ENCODE data around the gene FAM131A.

Gene FAM131A

DNA sequence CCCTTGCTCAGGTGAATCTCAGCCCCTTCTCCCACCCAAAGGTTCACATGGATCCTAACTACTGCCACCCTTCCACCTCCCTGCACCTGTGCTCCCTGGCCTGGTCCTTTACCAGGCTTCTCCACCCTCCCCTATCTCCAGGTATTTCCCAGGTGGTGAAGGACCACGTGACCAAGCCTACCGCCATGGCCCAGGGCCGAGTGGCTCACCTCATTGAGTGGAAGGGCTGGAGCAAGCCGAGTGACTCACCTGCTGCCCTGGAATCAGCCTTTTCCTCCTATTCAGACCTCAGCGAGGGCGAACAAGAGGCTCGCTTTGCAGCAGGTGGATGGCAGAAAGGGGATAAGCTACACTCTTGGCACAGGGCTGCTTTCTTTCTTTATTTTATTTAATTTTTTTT lies 4.5 kb downstream of the FAM131A start:
- no peak for DNase-seq (ENCODE audit: low read depth, low spot score)
- TF ChIP-seq ZNF274 (IDR thresholded peaks at IDR 0.05; ENCODE audit: low read depth, low read length) (no peak), SUZ12 (IDR thresholded peaks at IDR 0.05; ENCODE audit: extremely low read depth, insufficient read depth, insufficient read length) (no peak), YY1 (IDR thresholded peaks at IDR 0.05; ENCODE audit: insufficient read depth, insufficient read length) (no peak)
- no peak overlapping the region for H3K4me3 ChIP-seq (ENCODE audit: insufficient read length, low read depth)

DNA sequence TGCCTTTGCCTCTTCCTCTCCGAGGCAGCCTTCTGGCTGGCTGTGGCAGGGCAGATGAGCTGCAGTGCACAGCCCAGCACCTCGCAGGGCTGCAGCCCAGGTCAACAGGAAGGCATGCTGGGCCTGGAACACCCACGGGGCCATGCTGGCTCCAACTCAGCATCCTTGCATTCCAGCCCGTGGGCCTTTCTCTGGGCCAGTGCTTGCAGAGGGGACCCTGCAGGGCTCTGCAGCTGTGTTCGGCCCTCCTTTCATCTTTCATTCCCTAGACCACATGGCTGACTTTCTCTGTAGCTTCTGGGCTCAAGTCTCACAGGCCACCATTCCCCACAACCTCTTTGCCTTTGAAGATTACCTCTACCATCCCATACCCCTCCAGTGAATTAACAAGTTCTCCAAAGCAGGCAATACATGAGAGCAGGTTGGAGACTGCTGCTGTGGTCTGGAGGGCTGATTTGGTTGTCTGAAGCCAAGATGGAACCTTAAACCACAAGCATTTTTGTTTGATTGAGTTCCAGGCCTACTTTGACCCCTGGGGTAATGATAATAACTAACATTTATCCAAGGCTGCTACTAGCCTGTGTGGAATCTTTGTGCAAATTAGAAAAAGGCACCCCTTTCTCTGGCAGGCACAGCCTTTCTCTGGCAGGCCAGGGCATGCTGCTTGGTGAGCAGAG lies 5.9 kb downstream of the FAM131A start:
- Histone ChIP-seq H3K36me3 (ENCODE audit: insufficient read depth, insufficient read length, low read length) (peaks cover 62% of the 10 kb centered on the region), H3K4me1 (ENCODE audit: insufficient read depth, insufficient read length) (peaks cover 22% of the 10 kb centered on the region), H3K27me3 (ENCODE audit: insufficient read depth, insufficient read length) (no peaks in the 10 kb centered on the region), H3K9ac (ENCODE audit: insufficient read length, low read depth) (no peak overlapping the region), H3K9me3 (ENCODE audit: insufficient read depth, low read length) (no peaks in the 10 kb centered on the region), H3K4me3 (ENCODE audit: insufficient read length, low read depth) (no peak overlapping the region)
- TF ChIP-seq SUZ12 (IDR thresholded peaks at IDR 0.05; ENCODE audit: extremely low read depth, insufficient read depth, insufficient read length), result no peak
- TF ChIP-seq YY1 (IDR thresholded peaks at IDR 0.05; ENCODE audit: insufficient read depth, insufficient read length), result no peak
- TF ChIP-seq ZNF274 (IDR thresholded peaks at IDR 0.05; ENCODE audit: low read depth, low read length), result no peak
- DNase-seq (ENCODE audit: low read depth, low spot score), result no peak

More for the DNA sequence above, 4.5 kb downstream of the FAM131A start:
- H3K36me3 ChIP-seq (ENCODE audit: insufficient read depth, insufficient read length, low read length), result peaks cover 69% of the 10 kb centered on the region
- peaks cover 28% of the 10 kb centered on the region for H3K4me1 ChIP-seq (ENCODE audit: insufficient read depth, insufficient read length)
- no peak overlapping the region for H3K9ac ChIP-seq (ENCODE audit: insufficient read length, low read depth)
- no peaks in the 10 kb centered on the region for H3K9me3 ChIP-seq (ENCODE audit: insufficient read depth, low read length)
- no peaks in the 10 kb centered on the region for H3K27me3 ChIP-seq (ENCODE audit: insufficient read depth, insufficient read length)

GRCh38 chr3:184344579-184345316 lies 7.3 kb downstream of the FAM131A start:
- peaks cover 17% of the 10 kb centered on the region for H3K4me1 ChIP-seq (ENCODE audit: insufficient read depth, insufficient read length)
- no peak overlapping the region for H3K4me3 ChIP-seq (ENCODE audit: insufficient read length, low read depth)
- H3K9me3 ChIP-seq (ENCODE audit: insufficient read depth, low read length), result no peaks in the 10 kb centered on the region
- no peak for DNase-seq (ENCODE audit: low read depth, low spot score)
- TF ChIP-seq SUZ12 (IDR thresholded peaks at IDR 0.05; ENCODE audit: extremely low read depth, insufficient read depth, insufficient read length), result no peak
- no peak for TF ChIP-seq YY1 (IDR thresholded peaks at IDR 0.05; ENCODE audit: insufficient read depth, insufficient read length)
- peaks cover 66% of the 10 kb centered on the region for H3K36me3 ChIP-seq (ENCODE audit: insufficient read depth, insufficient read length, low read length)
- no peaks in the 10 kb centered on the region for H3K27me3 ChIP-seq (ENCODE audit: insufficient read depth, insufficient read length)
- H3K9ac ChIP-seq (ENCODE audit: insufficient read length, low read depth), result peak overlapping the region; percentile 24

DNA sequence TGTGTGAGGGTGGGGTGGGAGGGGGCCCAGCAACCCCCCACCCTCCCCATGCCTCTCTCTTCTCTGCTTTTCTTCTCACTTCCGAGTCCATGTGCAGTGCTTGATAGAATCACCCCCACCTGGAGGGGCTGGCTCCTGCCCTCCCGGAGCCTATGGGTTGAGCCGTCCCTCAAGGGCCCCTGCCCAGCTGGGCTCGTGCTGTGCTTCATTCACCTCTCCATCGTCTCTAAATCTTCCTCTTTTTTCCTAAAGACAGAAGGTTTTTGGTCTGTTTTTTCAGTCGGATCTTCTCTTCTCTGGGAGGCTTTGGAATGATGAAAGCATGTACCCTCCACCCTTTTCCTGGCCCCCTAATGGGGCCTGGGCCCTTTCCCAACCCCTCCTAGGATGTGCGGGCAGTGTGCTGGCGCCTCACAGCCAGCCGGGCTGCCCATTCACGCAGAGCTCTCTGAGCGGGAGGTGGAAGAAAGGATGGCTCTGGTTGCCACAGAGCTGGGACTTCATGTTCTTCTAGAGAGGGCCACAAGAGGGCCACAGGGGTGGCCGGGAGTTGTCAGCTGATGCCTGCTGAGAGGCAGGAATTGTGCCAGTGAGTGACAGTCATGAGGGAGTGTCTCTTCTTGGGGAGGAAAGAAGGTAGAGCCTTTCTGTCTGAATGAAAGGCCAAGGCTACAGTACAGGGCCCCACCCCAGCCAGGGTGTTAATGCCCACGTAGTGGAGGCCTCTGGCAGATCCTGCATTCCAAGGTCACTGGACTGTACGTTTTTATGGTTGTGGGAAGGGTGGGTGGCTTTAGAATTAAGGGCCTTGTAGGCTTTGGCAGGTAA lies 8.1 kb downstream of the FAM131A start:
- TF ChIP-seq ZNF274 (IDR thresholded peaks at IDR 0.05; ENCODE audit: low read depth, low read length), result no peak
- TF ChIP-seq SUZ12 (IDR thresholded peaks at IDR 0.05; ENCODE audit: extremely low read depth, insufficient read depth, insufficient read length), result no peak
- TF ChIP-seq YY1 (IDR thresholded peaks at IDR 0.05; ENCODE audit: insufficient read depth, insufficient read length), result no peak
- Histone ChIP-seq H3K4me3 (ENCODE audit: insufficient read length, low read depth) (no peak overlapping the region), H3K27me3 (ENCODE audit: insufficient read depth, insufficient read length) (no peaks in the 10 kb centered on the region), H3K4me1 (ENCODE audit: insufficient read depth, insufficient read length) (peaks cover 17% of the 10 kb centered on the region), H3K36me3 (ENCODE audit: insufficient read depth, insufficient read length, low read length) (peaks cover 69% of the 10 kb centered on the region), H3K9ac (ENCODE audit: insufficient read length, low read depth) (peak overlapping the region; percentile 26), H3K9me3 (ENCODE audit: insufficient read depth, low read length) (no peaks in the 10 kb centered on the region)
- peak; percentile 66 for DNase-seq (ENCODE audit: low read depth, low spot score)

DNA sequence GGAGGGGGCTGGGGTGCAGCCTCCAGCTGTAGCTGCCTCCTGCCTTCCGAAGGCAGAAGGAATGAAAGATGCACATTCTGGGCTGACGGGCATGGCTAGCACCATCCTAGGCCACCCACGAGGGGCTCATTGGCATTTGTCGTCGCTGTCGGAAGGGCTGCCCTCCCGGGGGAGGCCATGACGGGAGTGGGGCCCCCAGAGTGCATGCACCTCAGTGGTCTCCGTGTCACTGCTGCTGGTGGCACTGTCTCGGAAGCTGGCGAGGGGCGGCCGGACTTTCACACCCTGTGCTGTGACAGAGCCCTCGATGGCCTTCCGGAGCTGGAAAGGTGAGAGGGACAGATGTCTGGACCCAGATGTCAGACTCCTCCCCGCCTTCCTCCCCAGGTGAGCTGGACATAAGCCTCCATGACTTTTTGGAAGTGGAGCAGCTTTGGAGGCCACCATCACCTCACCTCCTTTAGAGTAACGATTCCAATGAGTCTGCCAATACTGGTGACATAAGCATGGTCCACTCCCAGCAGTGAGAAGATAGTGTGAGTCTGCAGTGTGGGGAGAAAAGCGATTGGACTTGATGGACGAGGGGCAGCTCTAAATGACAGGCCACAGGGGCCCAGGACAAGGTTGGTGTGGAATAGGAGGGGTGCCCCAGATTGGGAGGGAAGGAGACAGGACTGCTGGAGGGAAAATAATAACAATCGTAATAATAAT lies 9.2 kb downstream of the FAM131A start:
- peaks cover 63% of the 10 kb centered on the region for H3K36me3 ChIP-seq (ENCODE audit: insufficient read depth, insufficient read length, low read length)
- no peak overlapping the region for H3K9ac ChIP-seq (ENCODE audit: insufficient read length, low read depth)
- H3K4me1 ChIP-seq (ENCODE audit: insufficient read depth, insufficient read length), result peaks cover 22% of the 10 kb centered on the region
- no peaks in the 10 kb centered on the region for H3K9me3 ChIP-seq (ENCODE audit: insufficient read depth, low read length)
- DNase-seq (ENCODE audit: low read depth, low spot score), result no peak
- no peak overlapping the region for H3K4me3 ChIP-seq (ENCODE audit: insufficient read length, low read depth)
- TF ChIP-seq SUZ12 (IDR thresholded peaks at IDR 0.05; ENCODE audit: extremely low read depth, insufficient read depth, insufficient read length), result no peak
- no peak for TF ChIP-seq ZNF274 (IDR thresholded peaks at IDR 0.05; ENCODE audit: low read depth, low read length)
- TF ChIP-seq YY1 (IDR thresholded peaks at IDR 0.05; ENCODE audit: insufficient read depth, insufficient read length), result no peak
- no peaks in the 10 kb centered on the region for H3K27me3 ChIP-seq (ENCODE audit: insufficient read depth, insufficient read length)

DNA sequence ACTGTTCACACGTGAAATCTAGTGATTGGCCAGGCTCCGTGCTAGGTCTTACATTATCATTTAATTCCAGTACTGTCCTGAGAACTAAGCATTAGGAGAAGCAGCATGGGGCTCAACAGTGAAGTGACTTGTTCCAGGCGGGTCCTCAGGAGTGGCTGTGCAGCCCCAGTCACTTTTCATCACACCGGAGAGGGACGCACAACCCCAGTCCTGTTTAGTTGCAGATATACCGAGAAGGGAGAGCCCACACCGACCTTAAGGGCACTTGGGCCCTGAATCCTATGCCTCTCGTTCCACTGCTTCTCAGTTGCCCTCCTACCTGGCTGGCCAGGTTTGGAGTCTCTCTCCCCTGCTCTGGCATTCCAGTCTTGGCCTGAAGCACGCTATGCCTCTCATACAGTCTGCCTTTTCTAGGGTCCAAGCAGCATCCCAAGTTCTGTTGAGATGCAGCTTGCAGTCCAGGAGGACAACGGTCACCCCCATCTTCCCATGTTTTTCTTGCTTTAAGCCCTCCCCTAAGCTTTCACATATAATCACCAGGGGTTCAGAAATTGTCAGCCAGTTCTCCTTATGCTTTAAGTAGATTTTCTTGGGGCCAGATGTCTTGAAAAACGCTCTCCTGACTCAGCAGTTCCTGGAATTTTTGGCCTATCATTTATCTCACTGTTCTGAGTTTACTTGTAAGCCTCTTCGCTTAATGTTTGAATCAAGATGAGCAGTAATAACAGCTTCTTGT lies 10.1 kb downstream of the FAM131A start:
- H3K36me3 ChIP-seq (ENCODE audit: insufficient read depth, insufficient read length, low read length), result peaks cover 64% of the 10 kb centered on the region
- no peaks in the 10 kb centered on the region for H3K9me3 ChIP-seq (ENCODE audit: insufficient read depth, low read length)
- H3K9ac ChIP-seq (ENCODE audit: insufficient read length, low read depth), result no peak overlapping the region
- peaks cover 26% of the 10 kb centered on the region for H3K4me1 ChIP-seq (ENCODE audit: insufficient read depth, insufficient read length)
- no peak for TF ChIP-seq ZNF274 (IDR thresholded peaks at IDR 0.05; ENCODE audit: low read depth, low read length)
- no peaks in the 10 kb centered on the region for H3K27me3 ChIP-seq (ENCODE audit: insufficient read depth, insufficient read length)
- no peak overlapping the region for H3K4me3 ChIP-seq (ENCODE audit: insufficient read length, low read depth)
- no peak for DNase-seq (ENCODE audit: low read depth, low spot score)

All from NT2/D1 (cell line).